Calu3 (cell line): ENCODE results near the gene CSRP3. TPM values are rescaled to one million over a fixed set of nuclear protein-coding genes. Genes with fewer than 3 reads are reported as not detected.

Experiments
- BruUV-seq: library from RNA; stranded (reverse); fragments of 400-500 nt; replicated peaks from 2 replicates; lab custom pipeline; 2021; lab: Mats Ljungman, UMichigan
- CTCF ChIA-PET: fragments of 300-600 bp; sonication (Branson Sonifier 250); formaldehyde crosslinking; loops from one replicate; lab custom pipeline; 2022; ENCODE audit warnings: antibody characterized with exemption; lab: Charles Lee
- DNase-seq: peaks from one replicate; pipeline ENCODE4 v3.0.0; 2022
- H3K27ac Mint-ChIP-seq: one replicate; pipeline ENCODE4 v1.8.0; 2022; ENCODE audit warnings: mixed read lengths; ENCODE audit not compliant: unreplicated experiment
- H3K27me3 Mint-ChIP-seq: one replicate; pipeline ENCODE4 v1.8.0; 2022; ENCODE audit warnings: mixed read lengths; ENCODE audit not compliant: unreplicated experiment
- H3K36me3 Mint-ChIP-seq: one replicate; pipeline ENCODE4 v1.8.0; 2022; ENCODE audit warnings: mild to moderate bottlenecking, moderate library complexity, mixed read lengths; ENCODE audit not compliant: insufficient read depth, unreplicated experiment
- H3K4me1 Mint-ChIP-seq: one replicate; pipeline ENCODE4 v1.8.0; 2022; ENCODE audit warnings: mild to moderate bottlenecking, low read depth, mixed read lengths; ENCODE audit not compliant: unreplicated experiment
- H3K4me3 Mint-ChIP-seq: one replicate; pipeline ENCODE4 v1.8.0; 2022; ENCODE audit warnings: mild to moderate bottlenecking, low read depth, moderate library complexity, mixed read lengths; ENCODE audit not compliant: unreplicated experiment
- H3K9me3 Mint-ChIP-seq: one replicate; pipeline ENCODE4 v1.8.0; 2022; ENCODE audit warnings: low read depth, mixed read lengths; ENCODE audit not compliant: unreplicated experiment
- CTCF ChIP-seq: fragments of 200-600 bp; IDR thresholded peaks from one replicate; pipeline ENCODE4 v1.8.0; 2022; ENCODE audit warnings: antibody characterized with exemption; ENCODE audit not compliant: unreplicated experiment
- intact Hi-C: fragments of 100-400 bp; cut with micrococcal nuclease; formaldehyde crosslinking; loops from one replicate; pipeline ENCODE4 v1.10.0; 2022; ENCODE audit not compliant: unreplicated experiment
- total RNA-seq: library from RNA; stranded (reverse); gene quantifications from 2 replicates; pipeline ENCODE4 v1.2.3, GENCODE V29; 2022

CSRP3 gene
- total RNA-seq, 1 experiment from 2014 or later, result not detected

- H3K4me3 Mint-ChIP-seq, result no peak overlapping the region
- no peak for TF ChIP-seq CTCF
- CTCF ChIA-PET, result no interaction called here
- H3K36me3 Mint-ChIP-seq, result peaks cover 41% of the 10 kb centered on the region
- H3K27ac Mint-ChIP-seq, result no peak overlapping the region
- H3K4me1 Mint-ChIP-seq, result peaks cover 42% of the 10 kb centered on the region
- intact Hi-C loops, result loop anchor here (5.0 to 10.0 kb wide), 2 partner anchors 166 to 882 kb away; no protein-coding TSS in a partner anchor
- no TSS peak for BruUV-seq
- no peak for DNase-seq
- H3K27me3 Mint-ChIP-seq, result no peaks in the 10 kb centered on the region
- peaks cover 6% of the 10 kb centered on the region for H3K9me3 Mint-ChIP-seq
These were observed 41.4 kb upstream of the CSRP3 start for GRCh38 chr11:19243143-19243542.

DNA sequence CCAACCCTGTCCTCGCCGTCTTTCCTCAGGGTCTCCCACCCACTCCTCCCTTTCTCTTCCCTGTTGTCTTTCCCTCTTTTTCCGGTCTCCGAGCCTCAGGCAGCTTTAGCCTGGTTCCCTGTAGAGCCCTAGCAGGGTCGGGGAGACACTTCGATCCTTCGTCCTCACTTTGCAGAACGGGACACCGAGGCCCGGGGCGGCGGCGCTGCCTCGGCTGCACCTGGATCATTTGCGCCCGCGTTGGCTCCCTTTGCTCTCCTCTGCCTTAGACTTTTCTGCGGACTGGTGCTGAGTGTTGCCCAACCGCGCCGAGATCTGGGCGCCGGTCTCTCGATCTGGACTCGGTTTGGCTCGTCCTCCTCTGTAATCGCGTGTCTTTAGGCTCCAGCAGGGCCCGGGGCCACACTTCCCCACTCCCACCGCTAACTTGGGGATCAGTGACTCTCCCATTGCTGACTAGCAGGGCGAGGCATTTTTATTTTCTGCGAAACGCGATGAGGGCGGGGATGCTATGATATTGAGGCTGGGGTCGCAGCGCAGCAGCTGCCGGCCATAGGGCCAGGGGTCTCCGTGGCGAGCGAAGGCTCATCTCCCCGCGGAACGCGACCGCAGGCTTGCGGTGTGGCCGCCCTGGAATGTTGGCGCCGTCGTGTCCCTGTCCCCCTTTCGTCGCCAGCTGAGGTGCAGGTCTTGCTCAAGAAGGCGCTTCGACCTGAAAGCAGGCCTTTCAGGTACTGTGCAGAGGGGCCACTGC lies 40.6 kb upstream of the CSRP3 start:
- peak overlapping the region; percentile 60 for H3K27ac Mint-ChIP-seq
- CTCF ChIA-PET, result no interaction called here
- BruUV-seq, result no TSS peak

GRCh38 chr11:19241260-19242178 lies 39.7 kb upstream of the CSRP3 start:
- intact Hi-C loops, result loop anchor here (5.0 to 10.0 kb wide), 2 partner anchors 164 to 883 kb away; no protein-coding TSS in a partner anchor
- peak overlapping the region; percentile 75 for H3K27ac Mint-ChIP-seq

More for the DNA sequence above, 40.6 kb upstream of the CSRP3 start:
- intact Hi-C loops, result loop anchor here (5.0 to 10.0 kb wide), 2 partner anchors 165 to 882 kb away; no protein-coding TSS in a partner anchor
- peaks cover 45% of the 10 kb centered on the region for H3K4me1 Mint-ChIP-seq
- peak overlapping the region; percentile 70 for H3K4me3 Mint-ChIP-seq
- peaks cover 3% of the 10 kb centered on the region for H3K9me3 Mint-ChIP-seq
- no peaks in the 10 kb centered on the region for H3K27me3 Mint-ChIP-seq
- TF ChIP-seq CTCF, result no peak
- no peak for DNase-seq
- peaks cover 41% of the 10 kb centered on the region for H3K36me3 Mint-ChIP-seq

More at GRCh38 chr11:19241260-19242178, 39.7 kb upstream of the CSRP3 start:
- TSS peak; percentile 34 for BruUV-seq
- H3K4me1 Mint-ChIP-seq, result peaks cover 50% of the 10 kb centered on the region
- no peaks in the 10 kb centered on the region for H3K27me3 Mint-ChIP-seq
- no peaks in the 10 kb centered on the region for H3K9me3 Mint-ChIP-seq
- H3K4me3 Mint-ChIP-seq, result peak overlapping the region; percentile 70
- no peak for TF ChIP-seq CTCF
- H3K36me3 Mint-ChIP-seq, result peaks cover 36% of the 10 kb centered on the region
- DNase-seq, result peak; percentile 77
- CTCF ChIA-PET, result interaction anchor here (0.6 to 1.0 kb wide), 2 partner anchors 78 to 171 kb away, joined by 4 read pairs; no protein-coding TSS in a partner anchor
